ENCODE results near the gene AEBP1. TPM values are rescaled to one million over a fixed set of nuclear protein-coding genes. Genes with fewer than 3 reads are reported as not detected.

Gene AEBP1
- total RNA-seq, 1 donor from 2014 or later, result 94.3 TPM

DNA sequence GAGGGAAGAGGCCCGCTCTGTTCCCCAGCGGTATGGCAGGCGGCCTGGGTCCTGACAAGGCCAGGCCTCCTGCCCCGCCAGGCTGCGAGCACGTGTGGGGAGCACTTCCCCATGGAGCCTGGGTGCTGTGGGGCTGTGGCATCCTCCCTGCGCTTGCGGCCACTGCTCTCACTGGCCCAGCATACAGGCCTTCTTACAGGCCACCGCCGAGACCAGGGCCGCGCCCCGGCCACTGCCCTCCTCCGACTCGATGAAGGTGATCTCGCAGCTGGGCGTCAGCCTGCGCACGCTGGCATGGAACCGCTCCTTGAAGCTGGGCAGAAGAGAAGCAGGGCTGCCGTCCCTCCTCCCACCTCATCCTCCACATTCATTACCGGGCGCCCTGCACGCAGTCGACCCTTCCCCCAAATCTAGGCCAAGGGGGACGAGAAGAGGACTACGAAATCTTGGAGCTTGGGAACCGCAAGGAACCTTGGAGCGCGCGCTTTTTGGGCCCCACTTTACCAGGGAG is 40.9 kb downstream of the AEBP1 start:
- Mint-ChIP-seq H3K27me3 (ENCODE audit: low read depth) (peaks cover 34% of the 10 kb centered on the region), H3K4me3 (peak overlapping the region; percentile 63), H3K36me3 (no peaks in the 10 kb centered on the region), H3K4me1 (peaks cover 21% of the 10 kb centered on the region), H3K27ac (no peak overlapping the region), H3K9me3 (no peaks in the 10 kb centered on the region)
- no peak for DNase-seq (ENCODE audit: low spot score in 2 of 2, unreplicated experiment in 2 of 2)
- TF ChIP-seq, protein P1, sequence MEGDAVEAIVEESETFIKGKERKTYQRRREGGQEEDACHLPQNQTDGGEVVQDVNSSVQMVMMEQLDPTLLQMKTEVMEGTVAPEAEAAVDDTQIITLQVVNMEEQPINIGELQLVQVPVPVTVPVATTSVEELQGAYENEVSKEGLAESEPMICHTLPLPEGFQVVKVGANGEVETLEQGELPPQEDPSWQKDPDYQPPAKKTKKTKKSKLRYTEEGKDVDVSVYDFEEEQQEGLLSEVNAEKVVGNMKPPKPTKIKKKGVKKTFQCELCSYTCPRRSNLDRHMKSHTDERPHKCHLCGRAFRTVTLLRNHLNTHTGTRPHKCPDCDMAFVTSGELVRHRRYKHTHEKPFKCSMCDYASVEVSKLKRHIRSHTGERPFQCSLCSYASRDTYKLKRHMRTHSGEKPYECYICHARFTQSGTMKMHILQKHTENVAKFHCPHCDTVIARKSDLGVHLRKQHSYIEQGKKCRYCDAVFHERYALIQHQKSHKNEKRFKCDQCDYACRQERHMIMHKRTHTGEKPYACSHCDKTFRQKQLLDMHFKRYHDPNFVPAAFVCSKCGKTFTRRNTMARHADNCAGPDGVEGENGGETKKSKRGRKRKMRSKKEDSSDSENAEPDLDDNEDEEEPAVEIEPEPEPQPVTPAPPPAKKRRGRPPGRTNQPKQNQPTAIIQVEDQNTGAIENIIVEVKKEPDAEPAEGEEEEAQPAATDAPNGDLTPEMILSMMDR (IDR thresholded peaks at IDR 0.05; ENCODE audit: unreplicated experiment), result no peak

DNA sequence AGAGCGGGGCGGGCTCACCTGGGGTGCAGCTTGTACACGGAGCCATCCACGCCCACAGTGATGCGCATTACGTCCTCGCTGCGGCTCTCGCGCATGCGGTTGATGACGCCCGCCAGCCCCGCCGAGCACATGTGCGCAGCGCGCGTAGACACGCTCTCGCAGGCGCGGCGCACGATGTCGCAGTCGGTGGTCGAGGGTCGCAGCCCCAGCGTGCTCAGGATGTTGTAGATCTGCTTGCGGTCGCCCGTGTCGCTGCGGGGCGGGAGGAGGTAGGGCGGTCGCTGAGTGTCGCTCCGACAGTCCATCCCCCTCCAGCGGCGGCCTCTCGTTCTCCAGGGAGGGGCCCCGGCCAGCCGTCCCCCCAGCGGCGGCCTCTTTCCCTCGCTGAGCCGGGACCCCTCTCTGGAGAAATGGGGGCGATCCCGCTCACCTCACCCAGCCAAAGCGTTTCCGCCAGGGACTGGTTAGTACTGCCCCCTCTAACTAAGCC is 41.4 kb downstream of the AEBP1 start:
- DNase-seq (ENCODE audit: low spot score in 2 of 2, unreplicated experiment in 2 of 2), result no peak
- H3K4me1 Mint-ChIP-seq, result peaks cover 21% of the 10 kb centered on the region
- peak overlapping the region; percentile 63 for H3K4me3 Mint-ChIP-seq
- H3K27me3 Mint-ChIP-seq (ENCODE audit: low read depth), result peaks cover 34% of the 10 kb centered on the region
- no peaks in the 10 kb centered on the region for H3K36me3 Mint-ChIP-seq
- H3K27ac Mint-ChIP-seq, result no peak overlapping the region
- no peaks in the 10 kb centered on the region for H3K9me3 Mint-ChIP-seq
- TF ChIP-seq, protein P1 (IDR thresholded peaks at IDR 0.05; ENCODE audit: unreplicated experiment), result no peak

DNA sequence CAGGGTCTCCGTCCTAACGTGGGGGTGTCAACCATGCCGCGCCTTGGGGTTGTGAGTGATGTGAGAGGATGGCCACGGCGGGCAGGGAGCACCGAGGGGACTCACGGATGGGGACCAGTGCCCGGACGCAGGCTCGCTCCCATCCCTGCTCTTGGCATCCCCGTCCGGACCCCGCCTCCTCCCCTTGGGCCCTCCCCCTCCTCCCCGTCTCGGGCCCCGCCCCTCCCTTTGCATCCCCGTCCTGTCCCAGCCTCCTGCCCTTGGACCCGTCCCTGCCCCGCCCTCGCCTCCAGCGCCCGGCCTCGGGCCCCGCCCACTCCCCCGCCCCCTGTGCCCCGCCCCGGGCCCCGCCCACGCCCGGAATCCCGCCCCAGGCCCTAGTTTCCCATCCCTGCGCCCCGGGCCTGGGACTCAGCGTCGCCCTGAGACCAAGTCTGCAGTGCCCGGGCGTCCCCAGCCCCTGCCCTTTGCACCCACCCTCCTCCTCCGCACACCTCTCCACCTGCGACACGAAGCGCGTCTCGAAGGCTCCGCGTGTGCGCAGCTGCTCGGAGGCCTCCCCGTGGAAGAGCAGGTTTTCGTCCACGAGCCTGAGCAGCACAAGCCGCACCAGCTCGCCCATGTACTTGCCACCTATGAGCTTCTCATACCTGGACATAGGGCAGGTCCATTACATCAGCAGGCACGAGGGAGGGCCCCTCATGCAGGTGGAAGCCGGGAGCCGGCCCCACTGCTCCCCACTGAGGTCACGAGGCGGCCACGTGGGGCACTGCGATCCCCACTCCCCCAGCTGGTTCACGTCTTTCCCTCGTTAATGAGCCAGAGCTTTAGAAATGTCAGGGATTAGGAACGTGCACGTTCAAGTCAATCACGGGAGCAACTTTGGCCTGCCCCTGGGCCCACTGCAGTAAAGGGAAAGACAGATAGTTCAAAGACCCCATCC is 42.1 kb downstream of the AEBP1 start:
- DNase-seq (ENCODE audit: low spot score in 2 of 2, unreplicated experiment in 2 of 2), result peak; percentile 50 to 65
- peaks cover 16% of the 10 kb centered on the region for H3K4me1 Mint-ChIP-seq
- peak overlapping the region; percentile 63 for H3K4me3 Mint-ChIP-seq
- H3K9me3 Mint-ChIP-seq, result no peaks in the 10 kb centered on the region
- peaks cover 34% of the 10 kb centered on the region for H3K27me3 Mint-ChIP-seq (ENCODE audit: low read depth)
- H3K27ac Mint-ChIP-seq, result no peak overlapping the region
- TF ChIP-seq, protein P1 (IDR thresholded peaks at IDR 0.05; ENCODE audit: unreplicated experiment), result no peak
- no peaks in the 10 kb centered on the region for H3K36me3 Mint-ChIP-seq

DNA sequence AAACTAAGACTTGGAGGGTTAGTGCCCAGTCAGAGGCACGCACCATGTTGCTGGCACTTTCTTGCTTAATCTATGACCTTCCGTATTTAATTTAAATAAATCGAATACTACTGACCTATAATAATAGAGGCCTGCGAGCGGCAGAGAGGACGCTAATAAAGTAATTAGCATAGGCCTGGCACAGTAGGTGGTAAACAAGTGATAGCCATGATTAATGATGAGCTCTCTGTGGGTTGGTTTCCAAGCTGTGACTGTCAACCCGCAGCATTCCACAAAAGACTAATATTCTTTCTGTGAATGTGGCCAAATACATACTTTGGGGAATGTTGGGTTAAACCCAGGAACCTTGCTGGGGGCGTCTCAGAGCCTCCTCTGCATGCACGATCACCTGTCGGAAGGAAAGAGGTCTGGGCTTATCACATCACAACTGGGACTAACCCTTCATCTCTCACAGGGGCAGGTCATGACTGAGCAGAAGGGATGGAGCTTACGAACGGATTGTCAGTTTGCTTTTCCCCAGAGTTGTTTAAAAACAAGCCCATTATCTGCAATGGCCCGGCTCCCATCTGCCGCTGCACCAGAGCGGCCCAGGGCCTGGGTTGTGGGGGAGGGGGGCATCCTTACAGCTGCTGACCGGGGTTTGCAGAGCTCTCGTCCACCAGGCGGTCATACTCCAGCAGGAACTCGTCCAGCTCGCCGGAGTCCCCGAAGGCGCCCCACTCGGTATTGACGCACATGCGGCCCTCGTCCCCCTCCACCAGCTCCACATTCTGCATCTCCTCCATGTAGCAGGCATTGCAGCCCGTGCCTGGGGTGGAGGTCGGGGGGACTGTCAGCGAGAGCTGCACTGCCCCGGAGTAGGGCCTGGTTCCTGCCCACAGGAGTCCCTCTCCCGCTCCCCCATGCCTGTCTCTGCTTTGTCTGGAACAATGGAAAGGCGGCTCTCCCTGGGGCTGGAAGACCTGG is 43.2 kb downstream of the AEBP1 start:
- no peaks in the 10 kb centered on the region for H3K36me3 Mint-ChIP-seq

DNA sequence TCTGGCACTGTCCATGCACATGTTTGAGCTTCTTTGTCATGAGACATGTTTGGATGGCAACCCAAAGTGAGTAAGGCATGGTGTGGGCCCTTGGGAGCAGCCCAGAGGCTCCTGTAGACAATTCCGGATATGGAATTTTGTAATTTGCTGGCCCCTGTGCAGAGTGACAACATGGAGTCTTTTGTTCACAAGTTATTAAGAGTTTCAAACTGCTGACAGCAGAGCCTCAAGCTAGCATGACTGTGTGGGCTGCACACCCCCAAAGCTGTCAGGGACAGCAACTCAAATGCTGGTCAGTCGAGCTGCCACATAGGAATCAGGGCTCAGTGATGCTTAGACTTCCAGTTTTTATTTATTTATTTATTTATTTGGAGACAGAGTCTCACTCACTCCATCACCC is 44.0 kb downstream of the AEBP1 start:
- TF ChIP-seq, protein P1 (IDR thresholded peaks at IDR 0.05; ENCODE audit: unreplicated experiment), result no peak
- DNase-seq (ENCODE audit: low spot score in 2 of 2, unreplicated experiment in 2 of 2), result no peak
- Mint-ChIP-seq H3K36me3 (no peaks in the 10 kb centered on the region), H3K4me3 (no peak overlapping the region), H3K9me3 (no peaks in the 10 kb centered on the region), H3K27me3 (ENCODE audit: low read depth) (peaks cover 34% of the 10 kb centered on the region), H3K4me1 (peaks cover 15% of the 10 kb centered on the region), H3K27ac (peak overlapping the region; percentile 61)

More for the DNA sequence above, 43.2 kb downstream of the AEBP1 start:
- Mint-ChIP-seq H3K4me3 (peak overlapping the region; percentile 52), H3K27me3 (ENCODE audit: low read depth) (peaks cover 34% of the 10 kb centered on the region), H3K4me1 (peaks cover 15% of the 10 kb centered on the region), H3K27ac (peak overlapping the region; percentile 75), H3K9me3 (no peaks in the 10 kb centered on the region)
- TF ChIP-seq, protein P1 (IDR thresholded peaks at IDR 0.05; ENCODE audit: unreplicated experiment), result no peak
- no peak for DNase-seq (ENCODE audit: low spot score in 2 of 2, unreplicated experiment in 2 of 2)

All from mesothelial cell of epicardium (in vitro differentiated cells).